Neural cell (in vitro differentiated cells): ENCODE data around the gene STK10. TPM values are rescaled to one million over a fixed set of nuclear protein-coding genes. Genes with fewer than 3 reads are reported as not detected.

Experiments used
- H2AFZ ChIP-seq: fragments of 200-600, 300-800 bp; sonication (generic), shearing (Covaris generic); 2 replicates; pipeline ENCODE4 v1.6.0; 2014; ENCODE audit warnings: low read depth, mild to moderate bottlenecking, antibody characterized with exemption, low read length, moderate library complexity
- H3F3A ChIP-seq: fragments of 200-600 bp; shearing (Covaris generic); 2 replicates; pipeline ENCODE4 v1.6.1; 2016; ENCODE audit warnings: mild to moderate bottlenecking, moderate library complexity, mixed read lengths, antibody characterized with exemption, low read length; ENCODE audit not compliant: insufficient read depth, poor library complexity, severe bottlenecking
- H3K27ac ChIP-seq: fragments of 200-600, 300-800 bp; sonication (generic), shearing (Covaris generic); 2 replicates; pipeline ENCODE4 v1.5.1; 2014; ENCODE audit warnings: mild to moderate bottlenecking, low read length, moderate library complexity
- H3K27me3 ChIP-seq: fragments of 300-800, 200-600 bp; sonication (generic), shearing (Covaris generic); 2 replicates; pipeline ENCODE4 v1.6.0; 2014; ENCODE audit warnings: mild to moderate bottlenecking, low read depth, low read length, moderate library complexity; ENCODE audit not compliant: insufficient read depth
- H3K36me3 ChIP-seq: fragments of 300-800, 200-600 bp; sonication (generic), shearing (Covaris generic); 2 replicates; pipeline ENCODE4 v1.5.1; 2014; ENCODE audit warnings: mild to moderate bottlenecking, antibody characterized with exemption, low read length, moderate library complexity; ENCODE audit not compliant: insufficient read depth
- H3K4me2 ChIP-seq: fragments of 300-800, 200-600 bp; sonication (generic), shearing (Covaris generic); 2 replicates; pipeline ENCODE4 v1.6.0; 2014; ENCODE audit warnings: mild to moderate bottlenecking, low read length
- H3K4me3 ChIP-seq: fragments of 300-800, 200-600 bp; sonication (generic), shearing (Covaris generic); 2 replicates; pipeline ENCODE4 v1.5.1; 2014; ENCODE audit warnings: mild to moderate bottlenecking, low read length, moderate library complexity
- H3K79me2 ChIP-seq: fragments of 200-600 bp; shearing (Covaris generic); replicated peaks from 2 replicates; pipeline ENCODE4 v1.6.0; 2014; ENCODE audit warnings: mild to moderate bottlenecking, low read length, moderate library complexity; ENCODE audit not compliant: insufficient read depth
- H3K9ac ChIP-seq: fragments of 300-800, 200-600 bp; sonication (generic), shearing (Covaris generic); 2 replicates; pipeline ENCODE4 v1.6.1; 2016; ENCODE audit warnings: mild to moderate bottlenecking, low read length, mixed read lengths
- H3K9me2 ChIP-seq: fragments of 200-600 bp; shearing (Covaris generic); 2 replicates; pipeline ENCODE4 v1.6.1; 2016; ENCODE audit warnings: mild to moderate bottlenecking, low read length, mixed read lengths; ENCODE audit not compliant: insufficient read depth
- H3K9me3 ChIP-seq: fragments of 200-600, 300-800 bp; sonication (generic), shearing (Covaris generic); 2 replicates; pipeline ENCODE4 v1.6.1; 2016; ENCODE audit warnings: mild to moderate bottlenecking, mixed run types, low read length, moderate library complexity, mixed read lengths
- H4K20me1 ChIP-seq: fragments of 200-600 bp; shearing (Covaris generic); 2 replicates; pipeline ENCODE4 v1.6.1; 2016; ENCODE audit warnings: mild to moderate bottlenecking, mixed run types; ENCODE audit not compliant: insufficient read depth
- CTCF ChIP-seq: fragments of 450-650 bp; IDR thresholded peaks from 2 replicates; pipeline ENCODE4 v1.5.1; 2014; ENCODE audit warnings: antibody characterized with exemption, mild to moderate bottlenecking, moderate library complexity; ENCODE audit not compliant: poor library complexity, severe bottlenecking
- EP300 ChIP-seq: fragments of 450-650 bp; conservative IDR thresholded peaks from 2 replicates; pipeline ENCODE4 v1.6.1; 2014; ENCODE audit warnings: antibody characterized with exemption, mild to moderate bottlenecking, moderate library complexity; ENCODE audit not compliant: poor library complexity, severe bottlenecking
- EZH2 ChIP-seq: fragments of 200-600, 300-800 bp; shearing (Covaris generic), sonication (generic); IDR thresholded peaks from 2 replicates; pipeline ENCODE4 v1.6.1; 2014; ENCODE audit warnings: antibody characterized with exemption, low read length, borderline replicate concordance, mild to moderate bottlenecking; ENCODE audit not compliant: insufficient read depth, poor library complexity, severe bottlenecking
- MXI1 ChIP-seq: fragments of 450-650 bp; conservative IDR thresholded peaks from 2 replicates; pipeline ENCODE4 v1.6.1; 2014; ENCODE audit warnings: antibody characterized with exemption, mild to moderate bottlenecking; ENCODE audit not compliant: poor library complexity, severe bottlenecking
- POLR2AphosphoS5 ChIP-seq: IDR thresholded peaks from 2 replicates; pipeline ENCODE4 v1.6.1; 2012
- RAD21 ChIP-seq: fragments of 450-650 bp; conservative IDR thresholded peaks from 2 replicates; pipeline ENCODE4 v1.6.1; 2014; ENCODE audit warnings: antibody characterized with exemption, mild to moderate bottlenecking, moderate library complexity
- SMC3 ChIP-seq: fragments of 450-650 bp; conservative IDR thresholded peaks from 2 replicates; pipeline ENCODE4 v1.6.1; 2014; ENCODE audit warnings: antibody characterized with exemption, mild to moderate bottlenecking, moderate library complexity; ENCODE audit not compliant: poor library complexity
- TAF1 ChIP-seq: IDR thresholded peaks from 2 replicates; pipeline ENCODE4 v1.6.1; 2012; ENCODE audit warnings: low read depth
- polyA plus RNA-seq: library from polyadenylated mRNA; depleted of rRNA; stranded (reverse); fragments of >200 nt; gene quantifications from 2 replicates; pipeline ENCODE4 v1.2.3, GENCODE V29; 2014
- TF ChIP-seq, protein P1 (sequence below): IDR thresholded peaks from 2 replicates; pipeline ENCODE4 v1.6.1; 2012; ENCODE audit warnings: borderline replicate concordance

The STK10 gene
- polyA plus RNA-seq, 1 donor from 2014 or later = 8.2 TPM

GRCh38 chr5:172046593-172046992 is 141.4 kb downstream of the STK10 start:
- Histone ChIP-seq H3K4me2 (no peak overlapping the region), H3K9me2 (no peaks in the 10 kb centered on the region), H3K9me3 (no peaks in the 10 kb centered on the region), H3K27me3 (no peaks in the 10 kb centered on the region), H3K9ac (no peak overlapping the region), H3K36me3 (no peaks in the 10 kb centered on the region), H3K79me2 (no peaks in the 10 kb centered on the region), H4K20me1 (no peaks in the 10 kb centered on the region), H3K27ac (no peak overlapping the region), H3F3A (no peaks in the 10 kb centered on the region), H2AFZ (no peak overlapping the region), H3K4me3 (no peak overlapping the region)
- TF ChIP-seq POLR2AphosphoS5 (no peak), EP300 (no peak), SMC3 (no peak), CTCF (no peak), RAD21 (no peak), TAF1 (no peak), EZH2 (no peak), MXI1 (no peak)
- TF ChIP-seq, protein P1, sequence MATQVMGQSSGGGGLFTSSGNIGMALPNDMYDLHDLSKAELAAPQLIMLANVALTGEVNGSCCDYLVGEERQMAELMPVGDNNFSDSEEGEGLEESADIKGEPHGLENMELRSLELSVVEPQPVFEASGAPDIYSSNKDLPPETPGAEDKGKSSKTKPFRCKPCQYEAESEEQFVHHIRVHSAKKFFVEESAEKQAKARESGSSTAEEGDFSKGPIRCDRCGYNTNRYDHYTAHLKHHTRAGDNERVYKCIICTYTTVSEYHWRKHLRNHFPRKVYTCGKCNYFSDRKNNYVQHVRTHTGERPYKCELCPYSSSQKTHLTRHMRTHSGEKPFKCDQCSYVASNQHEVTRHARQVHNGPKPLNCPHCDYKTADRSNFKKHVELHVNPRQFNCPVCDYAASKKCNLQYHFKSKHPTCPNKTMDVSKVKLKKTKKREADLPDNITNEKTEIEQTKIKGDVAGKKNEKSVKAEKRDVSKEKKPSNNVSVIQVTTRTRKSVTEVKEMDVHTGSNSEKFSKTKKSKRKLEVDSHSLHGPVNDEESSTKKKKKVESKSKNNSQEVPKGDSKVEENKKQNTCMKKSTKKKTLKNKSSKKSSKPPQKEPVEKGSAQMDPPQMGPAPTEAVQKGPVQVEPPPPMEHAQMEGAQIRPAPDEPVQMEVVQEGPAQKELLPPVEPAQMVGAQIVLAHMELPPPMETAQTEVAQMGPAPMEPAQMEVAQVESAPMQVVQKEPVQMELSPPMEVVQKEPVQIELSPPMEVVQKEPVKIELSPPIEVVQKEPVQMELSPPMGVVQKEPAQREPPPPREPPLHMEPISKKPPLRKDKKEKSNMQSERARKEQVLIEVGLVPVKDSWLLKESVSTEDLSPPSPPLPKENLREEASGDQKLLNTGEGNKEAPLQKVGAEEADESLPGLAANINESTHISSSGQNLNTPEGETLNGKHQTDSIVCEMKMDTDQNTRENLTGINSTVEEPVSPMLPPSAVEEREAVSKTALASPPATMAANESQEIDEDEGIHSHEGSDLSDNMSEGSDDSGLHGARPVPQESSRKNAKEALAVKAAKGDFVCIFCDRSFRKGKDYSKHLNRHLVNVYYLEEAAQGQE = no peak

DNA sequence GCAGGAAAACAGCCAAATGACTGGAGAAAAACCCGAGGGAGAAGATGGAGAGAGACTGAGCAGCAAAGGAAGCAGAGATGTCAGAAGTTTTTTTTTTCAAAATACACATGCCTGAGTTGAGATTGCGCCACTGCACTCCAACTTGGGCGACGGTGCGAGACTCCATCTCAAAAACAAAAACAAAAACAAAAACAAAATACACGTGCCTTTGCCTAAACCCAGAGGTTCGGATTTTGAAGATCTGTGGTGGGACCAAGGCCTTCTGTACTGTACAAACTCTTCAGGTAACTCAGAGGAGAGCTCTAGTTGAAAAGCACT is 142.8 kb downstream of the STK10 start:
- Histone ChIP-seq H3K79me2 (no peaks in the 10 kb centered on the region), H3F3A (no peaks in the 10 kb centered on the region), H2AFZ (no peak overlapping the region), H3K9ac (no peak overlapping the region), H3K4me3 (no peak overlapping the region), H3K27ac (no peak overlapping the region), H3K27me3 (no peaks in the 10 kb centered on the region), H3K4me2 (no peak overlapping the region), H3K9me3 (no peaks in the 10 kb centered on the region), H4K20me1 (no peaks in the 10 kb centered on the region), H3K9me2 (no peaks in the 10 kb centered on the region), H3K36me3 (no peaks in the 10 kb centered on the region)
- TF ChIP-seq POLR2AphosphoS5 (no peak), EZH2 (no peak), MXI1 (no peak), CTCF (no peak), TAF1 (no peak), RAD21 (no peak), EP300 (no peak), SMC3 (no peak)
- TF ChIP-seq, protein P1 = no peak
